SK-N-MC (cell line): ENCODE data around the gene SSR1.

Experiments
- EZH2 ChIP-seq: fragments of 200-600 bp; sonication (generic); IDR thresholded peaks from one replicate; pipeline ENCODE4 v1.6.1; 2017; ENCODE audit warnings: antibody characterized with exemption
- FOXP2 ChIP-seq: optimal IDR thresholded peaks from 2 replicates; pipeline ENCODE3; 2011; ENCODE audit warnings: mild to moderate bottlenecking, moderate library complexity; ENCODE audit not compliant: insufficient read depth; ENCODE audit errors: extremely low read length, control extremely low read depth
- POLR2AphosphoS5 ChIP-seq: IDR thresholded peaks from 2 replicates; pipeline ENCODE4 v1.6.1; 2012; ENCODE audit warnings: mild to moderate bottlenecking, low read depth, low read length, borderline replicate concordance

GRCh38 chr6:7343546-7344475 lies 30.8 kb upstream of the SSR1 start:
- TF ChIP-seq POLR2AphosphoS5 (no peak), EZH2 (no peak), FOXP2 (no peak)
